Calu3 (cell line): Measurements from ENCODE around the gene SPATC1L. TPM values are rescaled to one million over a fixed set of nuclear protein-coding genes. Genes with fewer than 3 reads are reported as not detected.

Experiments used
- BruUV-seq: library from RNA; stranded (reverse); fragments of 400-500 nt; replicated peaks from 2 replicates; lab custom pipeline; 2021; lab: Mats Ljungman, UMichigan
- CTCF ChIA-PET: fragments of 300-600 bp; sonication (Branson Sonifier 250); formaldehyde crosslinking; loops from one replicate; lab custom pipeline; 2022; ENCODE audit warnings: antibody characterized with exemption; lab: Charles Lee
- DNase-seq: peaks from one replicate; pipeline ENCODE4 v3.0.0; 2022
- H3K27ac Mint-ChIP-seq: one replicate; pipeline ENCODE4 v1.8.0; 2022; ENCODE audit warnings: mixed read lengths; ENCODE audit not compliant: unreplicated experiment
- H3K27me3 Mint-ChIP-seq: one replicate; pipeline ENCODE4 v1.8.0; 2022; ENCODE audit warnings: mixed read lengths; ENCODE audit not compliant: unreplicated experiment
- H3K36me3 Mint-ChIP-seq: one replicate; pipeline ENCODE4 v1.8.0; 2022; ENCODE audit warnings: mild to moderate bottlenecking, moderate library complexity, mixed read lengths; ENCODE audit not compliant: insufficient read depth, unreplicated experiment
- H3K4me1 Mint-ChIP-seq: one replicate; pipeline ENCODE4 v1.8.0; 2022; ENCODE audit warnings: mild to moderate bottlenecking, low read depth, mixed read lengths; ENCODE audit not compliant: unreplicated experiment
- H3K4me3 Mint-ChIP-seq: one replicate; pipeline ENCODE4 v1.8.0; 2022; ENCODE audit warnings: mild to moderate bottlenecking, low read depth, moderate library complexity, mixed read lengths; ENCODE audit not compliant: unreplicated experiment
- H3K9me3 Mint-ChIP-seq: one replicate; pipeline ENCODE4 v1.8.0; 2022; ENCODE audit warnings: low read depth, mixed read lengths; ENCODE audit not compliant: unreplicated experiment
- CTCF ChIP-seq: fragments of 200-600 bp; IDR thresholded peaks from one replicate; pipeline ENCODE4 v1.8.0; 2022; ENCODE audit warnings: antibody characterized with exemption; ENCODE audit not compliant: unreplicated experiment
- intact Hi-C: fragments of 100-400 bp; cut with micrococcal nuclease; formaldehyde crosslinking; loops from one replicate; pipeline ENCODE4 v1.10.0; 2022; ENCODE audit not compliant: unreplicated experiment
- total RNA-seq: library from RNA; stranded (reverse); gene quantifications from 2 replicates; pipeline ENCODE4 v1.2.3, GENCODE V29; 2022

The SPATC1L gene
- total RNA-seq, 1 experiment from 2014 or later, result 4.4 TPM

GRCh38 chr21:46199436-46200373 lies 15.4 kb upstream of the SPATC1L start:
- CTCF ChIA-PET, result no interaction called here
- Mint-ChIP-seq H3K27me3 (no peaks in the 10 kb centered on the region), H3K36me3 (peaks cover 50% of the 10 kb centered on the region), H3K4me1 (no peaks in the 10 kb centered on the region), H3K4me3 (no peak overlapping the region), H3K27ac (no peak overlapping the region), H3K9me3 (no peaks in the 10 kb centered on the region)
- no peak for TF ChIP-seq CTCF
- BruUV-seq, result no TSS peak
- intact Hi-C loops, result no loop called here
- DNase-seq, result no peak

- Mint-ChIP-seq H3K4me1 (no peaks in the 10 kb centered on the region), H3K4me3 (no peak overlapping the region), H3K36me3 (peaks cover 33% of the 10 kb centered on the region), H3K27ac (no peak overlapping the region), H3K27me3 (no peaks in the 10 kb centered on the region), H3K9me3 (no peaks in the 10 kb centered on the region)
- no peak for DNase-seq
- no peak for TF ChIP-seq CTCF
- intact Hi-C loops, result no loop called here
- no TSS peak for BruUV-seq
- CTCF ChIA-PET, result no interaction called here
Observed at GRCh38 chr21:46196733-46197132, 12.5 kb upstream of the SPATC1L start.

- H3K27ac Mint-ChIP-seq, result no peak overlapping the region
- DNase-seq, result no peak
- no peak for TF ChIP-seq CTCF
- no peaks in the 10 kb centered on the region for H3K4me1 Mint-ChIP-seq
- peaks cover 33% of the 10 kb centered on the region for H3K36me3 Mint-ChIP-seq
- BruUV-seq, result no TSS peak
- no peaks in the 10 kb centered on the region for H3K9me3 Mint-ChIP-seq
- no peak overlapping the region for H3K4me3 Mint-ChIP-seq
- CTCF ChIA-PET, result interaction anchor here (0.6 kb wide), 1 partner anchor 66 kb away, joined by 3 read pairs; no protein-coding TSS in a partner anchor
- intact Hi-C loops, result no loop called here
- H3K27me3 Mint-ChIP-seq, result no peaks in the 10 kb centered on the region
Observed at GRCh38 chr21:46195595-46196195, 11.4 kb upstream of the SPATC1L start.

- no peak overlapping the region for H3K4me3 Mint-ChIP-seq
- peaks cover 35% of the 10 kb centered on the region for H3K36me3 Mint-ChIP-seq
- no peak for DNase-seq
- CTCF ChIA-PET, result interaction anchor here (0.6 kb wide), 1 partner anchor 67 kb away, joined by 3 read pairs; no protein-coding TSS in a partner anchor
- TF ChIP-seq CTCF, result no peak
- no peaks in the 10 kb centered on the region for H3K9me3 Mint-ChIP-seq
- BruUV-seq, result no TSS peak
- H3K27me3 Mint-ChIP-seq, result no peaks in the 10 kb centered on the region
- H3K4me1 Mint-ChIP-seq, result no peaks in the 10 kb centered on the region
- intact Hi-C loops, result no loop called here
- no peak overlapping the region for H3K27ac Mint-ChIP-seq
Observed at GRCh38 chr21:46194374-46195334, 10.4 kb upstream of the SPATC1L start.
